GM18526 (cell line): ENCODE measurements around the gene LASP1.

Source experiments
- POLR2A ChIP-seq: IDR thresholded peaks from 3 replicates; pipeline ENCODE4 v1.6.1; 2011; ENCODE audit not compliant: insufficient read length; ENCODE audit errors: extremely low read depth

LASP1 gene

DNA sequence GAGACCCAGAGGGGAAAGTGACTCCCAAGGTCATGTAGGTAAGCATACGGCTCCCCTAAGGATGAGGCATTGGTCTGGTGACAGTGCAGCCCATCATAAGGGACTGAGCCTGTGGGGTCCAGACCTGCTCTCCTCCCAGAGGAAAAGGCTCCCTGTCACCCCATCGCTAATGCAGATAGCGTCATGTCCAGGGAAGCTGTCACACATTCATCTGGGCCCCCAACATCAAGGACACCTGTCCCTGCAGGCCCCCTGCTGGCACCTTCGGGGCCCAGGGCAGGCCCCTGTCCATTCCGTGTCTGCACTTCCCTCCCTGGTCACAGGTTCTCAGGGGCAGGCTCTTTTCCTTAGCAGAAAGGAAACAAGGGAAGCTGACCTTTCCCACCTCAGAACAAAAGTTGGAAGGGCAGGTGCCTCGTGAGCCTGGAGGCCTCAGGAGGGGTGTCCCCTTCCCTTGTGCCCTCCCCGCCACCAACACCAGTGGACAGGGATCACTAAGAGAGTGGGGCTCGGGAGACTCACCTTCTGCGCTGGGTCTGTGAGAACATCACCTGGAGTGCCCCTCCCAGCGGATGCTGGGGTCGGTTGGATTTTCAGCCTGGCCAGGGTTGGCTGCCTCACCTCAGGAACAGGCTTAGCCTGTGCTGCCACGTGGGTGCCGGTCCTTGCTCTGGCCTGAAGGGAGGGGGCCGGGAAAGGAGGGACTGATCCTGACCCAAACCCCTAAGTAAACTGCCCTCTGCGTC lies 38.2 kb downstream of the LASP1 start:
- no peak for TF ChIP-seq POLR2A

- TF ChIP-seq POLR2A, result no peak
These were observed 38.9 kb downstream of the LASP1 start for GRCh38 chr17:38908676-38909181.

GRCh38 chr17:38910325-38910724 lies 40.5 kb downstream of the LASP1 start:
- TF ChIP-seq POLR2A, result no peak

- TF ChIP-seq POLR2A, result no peak
These were observed 41.3 kb downstream of the LASP1 start for GRCh38 chr17:38911081-38911730.

GRCh38 chr17:38912221-38912813 lies 42.5 kb downstream of the LASP1 start:
- no peak for TF ChIP-seq POLR2A

- no peak for TF ChIP-seq POLR2A
These were observed 45.1 kb downstream of the LASP1 start for GRCh38 chr17:38914741-38915638.

- no peak for TF ChIP-seq POLR2A
These were observed 45.8 kb downstream of the LASP1 start for GRCh38 chr17:38915639-38915995.

- TF ChIP-seq POLR2A, result no peak
These were observed 46.9 kb downstream of the LASP1 start for GRCh38 chr17:38916771-38917170.

- no peak for TF ChIP-seq POLR2A
These were observed 47.4 kb downstream of the LASP1 start for GRCh38 chr17:38917259-38917658.

DNA sequence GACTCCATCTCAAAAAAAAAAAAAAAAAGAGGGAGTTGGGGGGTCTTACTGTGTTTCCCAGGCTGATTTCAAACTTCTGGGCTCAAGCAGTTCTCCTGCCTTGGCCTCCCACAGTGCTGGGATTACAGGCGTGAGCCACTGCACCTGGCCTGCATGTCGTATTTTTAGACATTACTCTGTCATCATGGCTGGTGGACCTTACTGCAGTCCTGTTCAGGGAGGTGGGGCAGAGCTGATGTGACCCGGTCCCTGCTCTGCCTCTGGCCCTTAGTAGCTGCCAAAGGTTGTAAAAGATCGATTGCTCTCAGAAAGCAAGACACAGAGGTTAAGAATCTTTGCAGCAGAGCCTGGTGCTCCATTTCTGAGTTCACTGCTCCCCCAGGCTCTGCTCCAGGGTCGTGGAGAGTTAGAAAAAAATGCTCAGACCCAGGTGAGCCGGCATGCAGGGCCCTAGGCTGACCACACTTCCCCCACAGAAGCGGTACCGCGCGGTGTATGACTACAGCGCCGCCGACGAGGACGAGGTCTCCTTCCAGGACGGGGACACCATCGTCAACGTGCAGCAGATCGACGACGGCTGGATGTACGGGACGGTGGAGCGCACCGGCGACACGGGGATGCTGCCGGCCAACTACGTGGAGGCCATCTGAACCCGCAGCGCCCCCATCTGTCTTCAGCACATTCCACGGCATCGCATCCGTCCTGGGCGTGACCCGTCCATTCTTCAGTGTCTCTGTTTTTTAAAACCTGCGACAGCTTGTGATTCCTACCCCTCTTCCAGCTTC lies 48.5 kb downstream of the LASP1 start:
- TF ChIP-seq POLR2A, result no peak

DNA sequence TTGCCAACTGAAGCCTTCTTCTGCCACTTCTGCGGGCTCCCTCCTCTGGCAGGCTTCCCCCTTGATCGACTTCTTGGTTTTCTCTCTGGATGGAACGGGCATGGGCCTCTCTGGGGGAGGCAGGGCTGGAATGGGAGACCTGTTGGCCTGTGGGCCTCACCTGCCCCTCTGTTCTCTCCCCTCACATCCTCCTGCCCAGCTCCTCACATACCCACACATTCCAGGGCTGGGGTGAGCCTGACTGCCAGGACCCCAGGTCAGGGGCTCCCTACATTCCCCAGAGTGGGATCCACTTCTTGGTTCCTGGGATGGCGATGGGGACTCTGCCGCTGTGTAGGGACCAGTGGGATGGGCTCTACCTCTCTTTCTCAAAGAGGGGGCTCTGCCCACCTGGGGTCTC lies 49.1 kb downstream of the LASP1 start:
- TF ChIP-seq POLR2A, result no peak

- TF ChIP-seq POLR2A, result no peak
These were observed 49.6 kb downstream of the LASP1 start for GRCh38 chr17:38919316-38920078.

- TF ChIP-seq POLR2A, result no peak
These were observed 50.8 kb downstream of the LASP1 start for GRCh38 chr17:38920374-38921291.

DNA sequence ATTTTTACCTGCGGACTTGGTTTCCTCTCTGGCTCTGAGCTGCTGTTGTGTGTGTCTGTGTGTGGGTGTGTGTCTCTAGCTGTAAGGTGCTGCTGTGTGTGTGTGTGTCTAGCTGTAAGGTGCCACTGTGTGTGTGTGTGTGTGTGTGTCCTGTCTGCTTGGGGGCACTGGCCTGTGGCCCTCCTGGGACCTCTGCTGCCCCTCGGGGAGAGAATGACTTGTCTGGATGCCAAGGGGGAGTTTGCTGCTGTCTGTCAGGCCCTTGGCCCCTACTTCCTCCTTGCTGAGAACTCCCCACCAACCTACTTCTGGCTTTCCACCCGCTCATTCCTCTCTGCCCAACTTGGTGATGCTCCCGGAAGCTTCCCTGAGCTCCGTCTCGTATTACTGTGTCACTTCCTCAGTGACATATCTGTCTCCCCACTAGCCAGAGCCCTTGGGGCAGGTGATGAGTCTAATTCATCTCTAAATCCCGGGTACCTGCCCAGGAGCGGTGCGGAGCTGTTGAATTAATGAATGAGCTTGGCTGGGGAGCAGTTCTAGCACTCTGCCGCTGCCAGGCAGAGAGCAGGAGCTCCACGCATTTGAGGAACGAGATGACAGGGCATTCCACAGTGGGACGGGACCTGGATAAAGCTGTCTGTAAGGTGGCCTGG lies 52.0 kb downstream of the LASP1 start:
- TF ChIP-seq POLR2A, result no peak
